Inferior parietal cortex (tissue), 1 donor: ENCODE measurements around the gene USH2A.
"Not testable (repeated sequence)": the region's sequence is repeated elsewhere in the genome, so short reads cannot be mapped to it uniquely, and the experiment has no call there.

Source experiments
- DNase-seq: peaks from one replicate; pipeline ENCODE4 v3.0.0-alpha.2; 2016; ENCODE audit errors: extremely low spot score

USH2A gene

GRCh38 chr1:216410026-216410425, 13.2 kb downstream of the USH2A start:
- DNase-seq: no peak

- no peak for DNase-seq
These were observed 32.3 kb downstream of the USH2A start for GRCh38 chr1:216390956-216391355.

GRCh38 chr1:216389774-216390173, 33.5 kb downstream of the USH2A start:
- no peak for DNase-seq

- DNase-seq: no peak
These were observed 34.7 kb downstream of the USH2A start for GRCh38 chr1:216388558-216388957.

GRCh38 chr1:216387782-216388181, 35.5 kb downstream of the USH2A start:
- no peak for DNase-seq

GRCh38 chr1:216379441-216379840, 43.8 kb downstream of the USH2A start:
- DNase-seq: no peak

- no peak for DNase-seq
These were observed 55.0 kb downstream of the USH2A start for GRCh38 chr1:216368249-216368648.

GRCh38 chr1:216366979-216367378, 56.3 kb downstream of the USH2A start:
- no peak for DNase-seq

- no peak for DNase-seq
These were observed 66.3 kb downstream of the USH2A start for GRCh38 chr1:216356945-216357344.

- DNase-seq: no peak
These were observed 73.1 kb downstream of the USH2A start for GRCh38 chr1:216350186-216350585.

- no peak for DNase-seq
These were observed 76.7 kb downstream of the USH2A start for GRCh38 chr1:216346526-216346925.

- DNase-seq: not testable (repeated sequence)
These were observed 82.7 kb downstream of the USH2A start for GRCh38 chr1:216340542-216340941.

GRCh38 chr1:216332462-216332861, 90.8 kb downstream of the USH2A start:
- DNase-seq: no peak

- DNase-seq: no peak
These were observed 91.2 kb downstream of the USH2A start for GRCh38 chr1:216332003-216332402.

- no peak for DNase-seq
These were observed 92.0 kb downstream of the USH2A start for GRCh38 chr1:216331211-216331610.

- no peak for DNase-seq
These were observed 93.0 kb downstream of the USH2A start for GRCh38 chr1:216330262-216330661.

GRCh38 chr1:216325946-216326345, 97.3 kb downstream of the USH2A start:
- no peak for DNase-seq

- DNase-seq: no peak
These were observed 97.9 kb downstream of the USH2A start for GRCh38 chr1:216325336-216325735.

- no peak for DNase-seq
These were observed 99.9 kb downstream of the USH2A start for GRCh38 chr1:216323344-216323743.

- DNase-seq: no peak
These were observed 108.7 kb downstream of the USH2A start for GRCh38 chr1:216314379-216315095.

- no peak for DNase-seq
These were observed 112.5 kb downstream of the USH2A start for GRCh38 chr1:216310776-216311175.

GRCh38 chr1:216306830-216307229, 116.4 kb downstream of the USH2A start:
- DNase-seq: no peak

GRCh38 chr1:216303690-216304089, 119.6 kb downstream of the USH2A start:
- DNase-seq: no peak

GRCh38 chr1:216293683-216294082, 129.6 kb downstream of the USH2A start:
- DNase-seq: no peak
